Erythroblast (primary cell): ENCODE measurements around the gene KCNE1.
"Not testable (repeated sequence)": the region's sequence is repeated elsewhere in the genome, so short reads cannot be mapped to it uniquely, and the experiment has no call there.

ENCODE experiments used
- GATA1 ChIP-seq: IDR thresholded peaks from 2 replicates; pipeline ENCODE4 v1.6.1; 2011; ENCODE audit warnings: low read depth, mild to moderate bottlenecking, control low read depth, low read length, moderate library complexity
- POLR2A ChIP-seq: IDR thresholded peaks from 2 replicates; pipeline ENCODE4 v1.6.1; 2011; ENCODE audit warnings: mild to moderate bottlenecking, low read length

DNA sequence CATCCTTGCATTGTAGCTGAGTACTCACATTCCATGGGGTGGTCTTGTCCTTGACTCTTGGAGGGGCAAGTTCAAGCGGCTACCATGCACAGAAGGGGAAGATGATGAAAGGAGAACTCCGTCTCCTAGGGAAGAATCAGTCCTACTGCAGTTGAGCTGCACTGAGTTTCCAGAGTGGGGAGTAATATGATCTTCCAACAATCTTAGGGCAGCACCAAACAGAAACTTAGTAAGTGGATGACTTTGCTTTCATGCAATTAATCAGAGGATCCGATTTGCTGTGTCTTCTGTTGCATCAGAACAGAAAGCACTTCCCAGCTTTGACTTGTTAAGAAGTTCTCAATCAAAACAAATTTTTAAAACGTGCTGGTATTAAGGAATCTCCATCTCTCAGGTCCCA lies 88.2 kb downstream of the KCNE1 start, which contains the start of gene SMIM34:
- not testable (repeated sequence) for TF ChIP-seq POLR2A, GATA1
